Stimulated activated CD8-positive, alpha-beta memory T cell treated with anti-CD3 and anti-CD28 coated beads, Interleukin-15, amount 100 ng/mL, for 4 hours (primary cell): ENCODE measurements around the gene NR2F2.

ENCODE experiments used
- DNase-seq, 2 donors: peaks; one replicate each; pipeline ENCODE4 v3.0.0-alpha.2; 2020; ENCODE audit warnings: low read depth in 2 of 2

Gene NR2F2

GRCh38 chr15:96332637-96333121 lies 2.2 kb downstream of the NR2F2 start:
- DNase-seq: no peak

DNA sequence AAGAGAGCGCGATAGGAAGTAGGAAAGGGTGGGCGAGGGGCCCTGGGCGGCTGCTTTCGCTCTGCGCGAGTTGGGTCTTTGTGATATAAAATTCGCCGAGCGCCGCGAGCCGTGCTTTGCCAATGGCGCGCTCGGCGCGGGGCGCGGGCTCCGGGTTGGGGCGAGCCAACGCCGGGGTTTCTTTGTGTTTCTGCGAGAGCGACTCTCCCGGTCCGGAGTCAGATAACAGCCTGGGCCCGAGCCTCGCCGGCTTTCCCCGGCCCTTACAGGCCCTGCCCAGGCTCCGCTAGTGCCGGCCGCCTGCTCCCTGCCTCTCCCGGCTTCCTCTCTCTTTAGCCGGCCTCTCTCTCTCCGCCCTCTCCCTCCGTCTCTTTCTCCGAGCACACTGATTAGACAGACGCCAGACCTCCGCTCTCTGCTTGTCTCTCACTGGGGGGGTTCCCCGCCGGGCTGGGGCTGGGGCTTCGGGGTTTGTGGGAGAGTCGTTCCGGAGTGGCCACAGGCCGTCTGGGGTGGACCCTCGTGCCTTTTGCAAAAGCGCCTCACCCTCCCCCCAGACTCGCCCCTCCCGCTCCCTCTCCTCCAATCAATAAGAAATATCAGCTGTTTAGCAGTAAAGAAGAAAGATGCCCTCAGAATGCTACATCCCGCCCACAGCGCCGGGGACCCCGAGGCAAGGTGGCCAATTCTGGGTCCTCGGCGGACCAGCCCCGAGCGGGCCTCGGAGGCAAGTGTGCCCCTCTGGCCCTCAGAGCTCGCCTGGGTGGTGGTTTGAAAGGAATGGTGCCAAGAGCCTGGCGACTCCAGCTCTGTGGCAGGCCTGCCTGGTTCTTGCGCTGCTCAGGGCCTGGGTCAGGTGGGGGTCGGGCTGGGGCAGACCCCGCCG lies 2.9 kb downstream of the NR2F2 start:
- no peak for DNase-seq

DNA sequence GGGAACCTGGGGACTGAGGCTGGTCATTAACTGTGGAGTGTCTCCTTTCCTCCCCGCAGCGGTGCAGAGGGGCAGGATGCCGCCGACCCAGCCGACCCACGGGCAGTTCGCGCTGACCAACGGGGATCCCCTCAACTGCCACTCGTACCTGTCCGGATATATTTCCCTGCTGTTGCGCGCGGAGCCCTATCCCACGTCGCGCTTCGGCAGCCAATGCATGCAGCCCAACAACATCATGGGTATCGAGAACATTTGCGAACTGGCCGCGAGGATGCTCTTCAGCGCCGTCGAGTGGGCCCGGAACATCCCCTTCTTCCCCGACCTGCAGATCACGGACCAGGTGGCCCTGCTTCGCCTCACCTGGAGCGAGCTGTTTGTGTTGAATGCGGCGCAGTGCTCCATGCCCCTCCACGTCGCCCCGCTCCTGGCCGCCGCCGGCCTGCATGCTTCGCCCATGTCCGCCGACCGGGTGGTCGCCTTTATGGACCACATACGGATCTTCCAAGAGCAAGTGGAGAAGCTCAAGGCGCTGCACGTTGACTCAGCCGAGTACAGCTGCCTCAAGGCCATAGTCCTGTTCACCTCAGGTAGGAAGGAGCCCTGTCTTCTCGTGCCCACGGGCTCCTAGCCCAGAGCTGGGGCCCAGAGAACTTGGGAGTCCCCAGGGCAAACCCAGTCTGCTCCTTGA lies 3.7 kb downstream of the NR2F2 start:
- DNase-seq: no peak

DNA sequence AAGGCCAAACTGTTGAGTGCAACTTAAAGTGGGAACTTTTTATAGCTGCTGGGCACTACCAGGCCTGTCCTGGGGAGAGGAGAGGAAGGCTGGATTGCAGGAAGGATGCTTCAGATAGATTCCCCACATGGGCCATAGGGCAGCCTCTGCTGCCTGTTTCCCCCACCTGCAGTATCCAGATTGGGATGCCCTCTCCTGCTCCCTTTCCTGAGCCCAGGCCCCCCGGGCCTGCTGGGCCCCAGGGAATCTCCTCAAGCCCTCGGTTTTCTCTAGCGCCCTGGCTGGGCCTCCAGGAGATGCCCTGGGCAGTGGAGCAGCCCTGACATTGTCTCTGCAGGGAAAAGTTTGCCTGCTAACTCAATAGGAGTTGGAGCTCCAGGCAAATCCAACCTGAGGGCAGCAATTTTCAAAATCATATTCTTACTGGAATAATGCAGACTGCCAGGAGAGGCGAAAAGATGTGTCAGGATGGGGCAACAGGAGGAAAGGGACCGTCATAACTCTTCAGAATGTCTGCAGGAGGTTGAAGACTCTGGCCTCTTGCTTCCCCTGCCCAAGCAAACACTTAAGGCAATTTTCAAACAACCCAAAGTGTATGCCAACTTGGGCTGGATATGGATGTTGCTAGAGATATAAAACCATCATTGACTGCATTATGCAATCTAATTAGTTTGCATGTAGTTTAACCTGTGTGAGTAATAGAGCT lies 4.4 kb downstream of the NR2F2 start:
- DNase-seq: no peak

GRCh38 chr15:96335411-96336024 lies 5.0 kb downstream of the NR2F2 start:
- DNase-seq: no peak

DNA sequence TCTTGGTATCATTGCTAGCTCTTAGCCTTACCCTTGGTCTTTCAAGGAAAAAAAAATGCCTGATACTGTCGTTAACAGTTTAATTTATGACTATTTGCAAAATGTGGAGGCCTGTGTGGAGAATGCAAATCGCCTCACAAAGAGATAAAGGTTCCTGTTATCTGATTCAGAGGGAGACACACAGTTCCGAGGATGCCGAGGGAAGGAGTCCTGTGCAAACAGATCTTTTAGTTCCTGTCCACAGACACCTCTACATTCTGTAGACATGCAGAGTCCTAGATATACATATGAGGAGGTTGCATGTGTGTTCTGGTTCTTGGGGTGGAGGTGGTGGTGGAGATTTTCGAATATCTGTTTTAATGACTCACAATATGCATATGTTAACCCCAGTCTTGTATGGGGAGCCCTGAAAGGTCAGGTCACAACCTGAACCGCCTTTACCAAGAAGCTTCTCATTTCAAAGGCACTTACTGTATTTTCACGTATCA lies 5.7 kb downstream of the NR2F2 start:
- no peak for DNase-seq

DNA sequence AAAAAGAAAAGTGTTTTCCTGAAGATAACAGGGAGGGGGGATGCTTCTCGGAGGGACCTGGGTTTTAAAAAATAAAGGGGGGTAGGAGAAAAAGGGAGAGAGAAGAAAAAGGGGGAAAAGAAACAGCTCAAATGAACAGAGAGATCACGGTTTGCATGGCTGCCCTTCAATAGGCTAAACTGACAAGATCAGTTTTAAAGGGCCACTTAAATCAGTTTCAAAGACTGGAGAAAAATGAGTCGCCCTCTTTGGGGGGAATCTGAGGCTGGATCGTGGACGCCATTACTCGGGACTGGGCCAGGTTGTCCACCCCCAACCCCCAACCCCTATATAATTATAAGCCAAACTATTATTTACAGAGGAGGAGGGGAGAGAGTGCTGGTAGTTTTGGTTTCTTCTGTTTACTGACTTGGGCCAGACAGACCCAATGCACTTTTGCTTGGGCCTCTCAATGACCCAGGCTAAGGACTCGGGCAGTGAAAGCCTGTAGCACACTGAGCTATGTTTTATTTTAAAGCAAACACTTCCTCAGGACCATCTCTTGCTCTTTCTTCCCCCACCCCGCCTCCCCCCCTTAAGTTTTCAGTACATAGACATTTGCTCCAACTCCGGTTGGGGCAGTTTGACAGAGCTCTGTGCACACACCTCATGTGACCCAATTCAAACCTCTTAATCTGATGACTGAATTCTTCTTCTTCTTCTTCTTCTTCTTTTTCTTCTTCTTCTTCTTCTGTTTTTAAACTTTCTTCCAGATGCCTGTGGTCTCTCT lies 6.3 kb downstream of the NR2F2 start:
- no peak for DNase-seq

DNA sequence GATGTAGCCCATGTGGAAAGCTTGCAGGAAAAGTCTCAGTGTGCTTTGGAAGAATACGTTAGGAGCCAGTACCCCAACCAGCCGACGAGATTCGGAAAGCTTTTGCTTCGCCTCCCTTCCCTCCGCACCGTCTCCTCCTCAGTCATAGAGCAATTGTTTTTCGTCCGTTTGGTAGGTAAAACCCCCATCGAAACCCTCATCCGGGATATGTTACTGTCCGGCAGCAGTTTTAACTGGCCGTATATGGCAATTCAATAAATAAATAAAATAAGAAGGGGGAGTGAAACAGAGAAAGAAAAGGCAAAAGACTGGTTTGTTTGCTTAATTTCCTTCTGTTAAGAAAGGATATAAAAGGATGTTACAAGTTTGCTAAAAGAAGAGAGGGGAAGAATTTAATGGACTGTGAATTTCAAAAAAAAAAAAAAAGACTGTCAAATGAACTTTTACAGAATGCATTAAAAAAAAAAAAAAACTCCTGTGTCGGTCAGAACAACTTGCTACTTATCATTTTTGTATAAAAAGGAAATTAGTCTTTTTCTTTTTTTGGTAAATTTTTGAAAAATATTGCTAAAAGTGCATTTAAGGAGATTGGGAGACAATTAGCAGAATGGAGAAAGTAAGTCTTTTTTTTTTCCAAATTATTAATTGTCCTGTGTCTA lies 7.0 kb downstream of the NR2F2 start:
- DNase-seq: no peak

- no peak for DNase-seq
These were observed 7.7 kb downstream of the NR2F2 start for GRCh38 chr15:96338074-96338765.

GRCh38 chr15:96338766-96339618 lies 8.5 kb downstream of the NR2F2 start:
- DNase-seq: no peak

GRCh38 chr15:96339619-96340347 lies 9.3 kb downstream of the NR2F2 start:
- DNase-seq: no peak

DNA sequence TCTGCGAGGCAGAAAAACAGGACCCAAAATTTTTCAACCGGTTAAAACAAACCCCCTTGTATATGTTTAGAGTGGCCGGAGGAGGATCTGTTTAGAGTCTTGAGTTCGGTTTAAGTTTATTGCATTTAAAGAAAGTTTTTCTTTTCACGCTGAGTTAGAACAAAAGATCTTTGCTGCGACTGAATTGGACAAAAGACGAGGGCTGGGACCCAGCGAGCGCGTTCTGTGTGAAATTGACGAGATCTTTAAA lies 9.8 kb downstream of the NR2F2 start:
- no peak for DNase-seq

DNA sequence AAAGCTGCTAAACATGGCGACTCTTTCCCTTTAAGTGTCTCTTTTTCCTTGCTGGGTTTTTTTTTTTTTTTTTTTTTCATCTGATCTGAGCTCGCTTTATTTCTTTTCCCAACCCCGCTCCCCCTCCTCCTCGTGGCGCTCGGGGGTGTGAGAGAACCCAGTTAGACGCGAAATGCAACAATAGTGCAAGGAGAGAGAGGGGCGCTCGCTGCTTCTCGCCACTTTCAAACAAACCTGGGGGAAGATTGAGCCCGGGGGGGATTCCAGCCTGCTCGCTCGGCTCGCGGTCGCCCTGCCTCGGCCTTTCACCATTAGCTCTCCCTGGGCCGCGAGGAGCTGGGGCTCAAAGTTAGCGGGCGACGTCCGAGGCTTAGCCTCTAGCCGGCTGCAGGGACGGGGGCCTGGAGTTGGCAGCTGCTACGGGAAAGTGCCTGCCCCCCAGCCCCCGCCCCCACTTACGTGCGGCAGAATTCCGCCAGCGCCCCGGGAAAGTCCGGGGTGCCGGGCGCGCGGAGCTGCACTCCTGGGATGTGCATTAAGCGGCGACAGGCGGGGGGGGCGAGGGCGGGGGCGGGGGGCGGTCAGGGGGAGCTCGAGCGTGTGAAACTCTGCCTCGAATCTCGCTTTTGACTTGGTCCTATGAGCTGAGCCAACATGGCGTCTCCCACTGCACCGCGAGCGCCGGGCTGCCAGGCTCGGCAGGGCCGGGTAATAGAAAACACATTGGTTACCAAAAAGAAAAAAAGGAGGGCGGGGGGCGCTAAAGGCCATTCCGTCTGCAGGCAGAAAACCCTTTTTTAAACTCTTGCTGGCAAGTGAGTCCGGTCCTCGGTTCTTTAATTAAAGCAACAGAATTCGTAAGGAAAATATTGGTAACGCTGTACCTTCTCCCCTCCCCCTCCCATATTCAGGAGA lies 10.4 kb downstream of the NR2F2 start:
- DNase-seq: no peak

- no peak for DNase-seq
These were observed 11.3 kb downstream of the NR2F2 start for GRCh38 chr15:96341513-96342405.

- DNase-seq: no peak
These were observed 12.1 kb downstream of the NR2F2 start for GRCh38 chr15:96342406-96343112.
